AG08395 (cell line): ENCODE data around the gene EPO.

ENCODE experiments used
- DNase-seq: peaks from one replicate; pipeline ENCODE4 v3.0.0; 2012; ENCODE audit warnings: mixed read lengths, low spot score

Gene EPO

GRCh38 chr7:100720279-100720670 is at the start of gene EPO:
Gene EPO, plus strand, starts transcription at chr7:100720468. Its CDS starts 513 bp downstream, at chr7:100720981.
- DNase-seq, result peak; percentile 25

DNA sequence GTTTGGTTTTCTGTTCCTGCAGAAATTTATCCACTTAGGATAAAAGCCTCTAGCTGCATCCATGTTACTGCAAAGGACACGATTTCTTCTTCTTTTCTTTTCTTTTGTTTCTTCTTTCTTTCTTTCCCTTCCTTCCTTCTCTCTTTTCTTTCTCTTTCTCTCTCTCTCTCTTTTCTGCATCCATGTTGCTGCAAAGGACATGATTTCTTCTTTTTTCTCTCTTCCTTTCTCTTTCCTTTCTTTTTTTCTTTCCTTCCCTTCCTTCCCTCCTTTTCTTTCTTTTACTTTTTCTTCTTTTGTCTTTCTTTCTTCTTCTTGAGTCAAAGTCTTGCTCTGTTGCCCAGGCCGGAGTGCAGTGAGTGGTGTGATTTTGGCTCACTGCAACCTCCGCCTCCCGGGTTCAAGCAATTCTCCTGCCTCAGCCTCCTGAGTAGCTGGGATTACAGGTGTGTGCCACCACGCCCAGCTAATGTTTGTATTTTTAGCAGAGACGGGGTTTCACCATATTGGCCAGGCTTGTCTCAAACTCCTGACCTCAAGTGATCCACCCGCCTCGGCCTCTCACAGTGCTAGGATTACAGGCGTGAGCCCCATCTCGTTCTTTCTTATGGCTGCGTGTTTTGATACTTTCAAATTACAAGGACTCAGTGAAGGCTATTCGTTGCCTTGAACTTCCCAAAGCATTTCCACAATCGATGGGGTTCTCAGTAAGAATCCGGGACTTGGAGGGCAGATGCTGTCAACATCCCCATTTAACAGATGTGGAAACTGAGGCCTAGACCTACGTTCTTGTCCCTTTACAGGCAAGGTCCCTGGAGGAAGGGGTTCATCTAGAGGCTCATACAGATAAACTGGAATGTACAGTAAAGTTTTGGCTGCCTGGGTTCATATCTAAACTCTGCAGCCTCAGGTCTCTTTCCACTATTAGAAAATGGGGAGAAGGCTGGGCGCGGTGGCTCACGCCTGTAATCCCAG is 48.6 kb upstream of the EPO start:
- no peak for DNase-seq

GRCh38 chr7:100673302-100673941 is 46.8 kb upstream of the EPO start, which contains the start of gene GNB2:
Gene GNB2, plus strand, starts transcription at chr7:100673740. Its CDS starts 2,526 bp downstream, at chr7:100676266.
- DNase-seq, result peak; percentile 99

DNA sequence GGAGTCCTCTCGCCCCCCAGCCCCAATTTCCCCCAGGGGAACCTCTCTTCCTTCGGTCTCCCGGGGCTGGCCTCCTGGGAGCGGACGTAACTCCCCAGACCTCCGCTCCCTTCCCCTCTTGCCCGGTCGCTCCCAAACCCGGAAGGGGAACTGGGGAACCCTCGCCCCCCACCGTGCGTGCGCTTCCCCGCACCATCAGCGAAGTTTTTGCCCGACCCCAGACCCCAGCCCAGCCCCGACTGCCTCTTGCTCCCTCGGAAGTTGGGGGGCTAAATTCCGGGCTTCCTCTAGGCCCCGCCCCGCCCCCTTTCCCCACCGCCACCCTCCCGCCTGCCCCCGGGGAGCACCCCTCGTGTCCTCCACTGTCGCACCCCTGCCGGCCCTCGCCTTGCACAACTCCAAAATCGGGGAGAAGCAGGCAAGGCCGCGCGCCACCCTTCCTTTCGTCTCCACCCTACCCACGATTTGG is 46.3 kb upstream of the EPO start:
- DNase-seq, result no peak

DNA sequence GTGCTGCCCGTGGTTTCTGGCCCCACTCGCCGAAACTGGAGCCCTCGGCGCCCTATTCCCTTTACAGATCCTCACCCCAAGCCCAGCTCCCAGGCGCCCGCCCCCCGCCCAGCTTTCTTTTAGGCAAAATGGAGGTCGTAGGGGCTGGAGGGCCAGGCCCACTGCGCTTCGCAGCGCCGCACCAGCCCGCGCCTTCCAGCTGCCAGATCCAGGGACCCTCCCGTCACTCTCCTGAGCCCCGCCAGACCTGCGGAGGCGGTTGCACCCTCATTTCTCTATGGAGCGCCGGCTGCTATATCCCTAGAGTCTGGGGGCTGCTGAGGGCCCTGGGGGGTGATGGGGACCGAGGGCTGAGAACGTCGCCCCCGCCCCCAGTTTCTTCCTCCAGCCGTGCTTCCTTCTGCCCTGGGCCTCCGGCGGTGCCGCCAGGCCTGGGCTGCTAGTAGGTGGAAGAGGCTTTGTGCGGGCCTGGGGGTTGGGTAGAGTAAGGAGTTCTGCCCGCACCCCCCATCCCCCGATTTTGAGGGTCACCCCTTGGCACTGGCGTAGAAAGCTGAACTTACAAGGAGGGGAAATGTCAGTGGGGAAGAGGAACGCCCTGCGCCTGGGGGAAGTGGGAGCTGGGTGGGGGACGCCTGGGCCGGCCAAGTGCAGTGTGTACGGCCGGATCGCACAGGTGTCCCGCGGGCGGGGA is 45.7 kb upstream of the EPO start:
- no peak for DNase-seq

GRCh38 chr7:100675105-100675451 is 45.2 kb upstream of the EPO start:
- no peak for DNase-seq

GRCh38 chr7:100675581-100676350 is 44.5 kb upstream of the EPO start:
- DNase-seq, result peak; percentile 59

DNA sequence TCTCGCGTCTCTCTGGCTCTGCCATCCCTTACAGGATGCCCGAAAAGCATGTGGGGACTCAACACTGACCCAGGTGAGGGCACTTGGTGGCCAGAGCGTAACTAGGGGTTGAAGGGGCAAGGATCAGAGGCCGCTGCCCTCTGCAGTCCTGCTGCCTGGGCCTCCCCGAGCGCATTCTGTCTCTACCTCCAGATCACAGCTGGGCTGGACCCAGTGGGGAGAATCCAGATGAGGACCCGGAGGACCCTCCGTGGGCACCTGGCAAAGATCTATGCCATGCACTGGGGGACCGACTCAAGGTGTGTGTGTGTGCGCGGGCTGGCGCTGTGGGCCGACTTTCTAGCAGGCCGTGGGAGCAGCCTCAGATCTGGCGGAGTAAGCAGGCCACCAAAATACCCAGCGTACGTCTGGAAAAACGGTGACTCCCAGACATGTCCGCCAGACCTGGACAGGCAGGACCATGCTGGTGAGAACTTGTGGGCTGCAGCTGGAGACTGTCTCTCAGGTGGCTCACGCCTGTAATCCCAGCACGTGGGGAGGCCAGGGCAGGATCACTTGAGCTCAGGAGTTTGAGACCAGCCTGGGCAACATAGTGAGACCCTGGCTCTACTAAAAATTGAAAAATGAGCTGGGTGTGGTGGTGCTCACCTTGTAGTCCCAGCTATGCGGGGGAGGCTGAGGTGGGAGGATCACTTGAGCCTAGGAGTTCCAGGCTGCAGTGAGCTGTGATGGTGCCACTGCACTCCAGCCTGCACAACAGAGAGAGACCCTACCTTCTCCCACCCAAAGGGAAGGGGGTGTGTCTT is 43.6 kb upstream of the EPO start:
- no peak for DNase-seq

DNA sequence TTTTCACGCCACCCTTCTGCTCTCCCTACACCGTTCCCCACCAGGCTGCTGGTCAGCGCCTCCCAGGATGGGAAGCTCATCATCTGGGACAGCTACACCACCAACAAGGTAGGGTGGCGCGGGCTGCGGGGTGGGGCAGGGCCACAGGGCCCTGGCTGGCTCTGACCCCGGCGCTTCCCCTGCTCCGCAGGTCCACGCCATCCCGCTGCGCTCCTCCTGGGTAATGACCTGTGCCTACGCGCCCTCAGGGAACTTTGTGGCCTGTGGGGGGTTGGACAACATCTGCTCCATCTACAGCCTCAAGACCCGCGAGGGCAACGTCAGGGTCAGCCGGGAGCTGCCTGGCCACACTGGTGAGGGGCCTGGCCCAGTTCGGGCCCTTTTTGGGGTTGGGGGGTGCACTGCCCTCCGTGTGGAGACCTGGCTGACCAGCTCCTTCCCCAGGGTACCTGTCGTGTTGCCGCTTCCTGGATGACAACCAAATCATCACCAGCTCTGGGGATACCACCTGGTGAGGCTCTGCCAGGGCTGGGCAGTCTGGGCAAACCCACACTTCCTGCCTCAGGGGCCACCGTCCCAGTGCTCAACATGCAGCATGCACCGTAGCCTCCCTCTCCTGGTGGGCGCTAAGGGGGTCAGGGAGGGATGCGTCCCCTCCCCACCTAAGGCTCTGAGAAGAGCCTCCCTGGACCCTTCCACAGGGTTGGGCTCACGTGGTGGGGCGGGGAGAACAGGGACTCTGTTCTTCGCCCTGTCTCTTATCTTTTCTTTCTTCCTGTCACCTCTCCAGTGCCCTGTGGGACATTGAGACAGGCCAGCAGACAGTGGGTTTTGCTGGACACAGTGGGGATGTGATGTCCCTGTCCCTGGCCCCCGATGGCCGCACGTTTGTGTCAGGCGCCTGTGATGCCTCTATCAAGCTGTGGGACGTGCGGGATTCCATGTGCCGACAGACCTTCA is 42.7 kb upstream of the EPO start:
- DNase-seq, result no peak

DNA sequence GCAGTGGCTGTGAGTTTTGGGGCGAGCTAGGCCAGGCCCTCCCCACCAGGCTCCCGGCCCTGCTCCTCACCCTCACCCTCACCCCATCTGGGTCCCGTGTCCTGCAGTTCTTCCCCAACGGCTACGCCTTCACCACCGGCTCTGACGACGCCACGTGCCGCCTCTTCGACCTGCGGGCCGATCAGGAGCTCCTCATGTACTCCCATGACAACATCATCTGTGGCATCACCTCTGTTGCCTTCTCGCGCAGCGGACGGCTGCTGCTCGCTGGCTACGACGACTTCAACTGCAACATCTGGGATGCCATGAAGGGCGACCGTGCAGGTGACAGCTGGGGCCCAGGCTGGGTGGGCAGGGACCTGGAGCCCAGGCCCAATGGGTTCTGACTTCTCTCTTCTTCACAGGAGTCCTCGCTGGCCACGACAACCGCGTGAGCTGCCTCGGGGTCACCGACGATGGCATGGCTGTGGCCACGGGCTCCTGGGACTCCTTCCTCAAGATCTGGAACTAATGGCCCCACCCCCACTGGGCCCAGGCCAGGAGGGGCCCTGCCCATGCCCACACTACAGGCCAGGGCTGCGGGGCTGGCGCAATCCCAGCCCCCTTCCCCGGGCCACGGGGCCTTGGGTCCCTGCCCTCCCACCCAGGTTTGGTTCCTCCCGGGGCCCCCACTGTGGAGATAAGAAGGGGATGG is 41.8 kb upstream of the EPO start:
- no peak for DNase-seq

DNA sequence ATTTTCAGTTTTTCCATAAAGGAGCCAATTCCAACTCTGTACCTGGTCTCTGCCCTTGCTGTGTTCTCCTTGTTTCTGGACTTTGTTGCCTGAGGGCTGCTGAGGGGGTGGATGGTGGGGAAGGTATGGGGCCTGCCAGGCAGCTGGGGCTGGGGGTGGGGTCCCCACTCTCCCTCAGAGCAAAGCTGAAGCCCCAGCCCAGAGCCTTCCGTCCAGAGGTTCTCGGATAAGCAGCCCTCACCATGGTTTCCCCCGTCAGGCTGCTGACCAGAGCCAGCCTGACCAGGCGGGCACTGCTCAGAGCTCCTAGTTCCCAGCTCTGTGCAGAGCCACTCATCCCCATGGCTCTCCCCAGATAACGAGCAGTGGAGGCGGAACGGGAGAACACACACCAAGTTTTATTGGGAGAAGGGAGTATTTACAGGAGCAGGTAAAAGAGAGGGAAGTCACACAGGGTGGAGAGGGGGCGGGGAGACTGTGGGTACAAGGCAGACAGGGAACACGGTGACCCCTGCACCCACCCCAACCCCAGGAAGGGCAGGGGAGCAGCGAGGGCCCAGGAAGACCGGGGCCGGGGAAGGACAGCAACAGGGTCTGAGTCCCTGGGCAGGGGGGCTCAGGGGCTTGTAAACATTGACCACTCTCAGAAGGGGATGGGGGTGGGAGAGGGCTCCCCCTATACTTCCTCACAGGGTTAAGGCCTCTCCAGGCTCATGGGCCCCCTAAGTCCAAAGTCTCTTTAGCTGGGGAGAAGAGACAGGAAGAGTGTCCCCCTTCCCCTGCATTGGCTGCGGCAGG is 40.9 kb upstream of the EPO start:
- DNase-seq, result no peak

DNA sequence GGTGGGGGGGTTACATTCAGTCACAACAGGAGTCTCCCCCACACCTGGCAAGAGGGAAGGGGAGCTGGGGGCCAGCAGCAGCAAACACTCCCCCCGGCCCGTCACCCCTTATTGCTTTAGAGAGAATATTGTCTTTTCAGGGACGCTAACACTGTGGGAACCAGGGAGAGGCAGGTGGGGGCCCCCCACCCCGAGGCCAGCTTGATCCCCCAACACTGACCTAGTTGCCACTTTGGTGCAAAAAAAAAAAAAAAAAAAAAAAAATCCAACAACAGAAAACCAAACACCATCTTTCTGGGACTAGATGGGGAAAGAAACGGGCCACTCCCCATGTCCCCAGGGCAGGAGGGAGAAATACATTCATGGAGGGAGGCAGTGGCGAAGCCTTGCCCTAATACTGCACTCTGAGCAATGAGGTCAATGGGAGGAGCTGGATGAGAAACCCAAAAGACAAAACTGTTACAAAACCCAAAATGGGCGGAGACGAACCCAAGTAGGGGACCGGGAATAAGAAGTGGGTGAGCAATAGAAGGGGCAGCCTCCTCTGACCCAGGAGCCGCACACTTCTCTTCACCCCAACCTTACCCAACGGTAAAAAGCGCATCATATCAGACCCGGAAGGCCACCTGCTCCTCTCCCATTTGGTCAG is 40.2 kb upstream of the EPO start:
- peak; percentile 67 for DNase-seq

DNA sequence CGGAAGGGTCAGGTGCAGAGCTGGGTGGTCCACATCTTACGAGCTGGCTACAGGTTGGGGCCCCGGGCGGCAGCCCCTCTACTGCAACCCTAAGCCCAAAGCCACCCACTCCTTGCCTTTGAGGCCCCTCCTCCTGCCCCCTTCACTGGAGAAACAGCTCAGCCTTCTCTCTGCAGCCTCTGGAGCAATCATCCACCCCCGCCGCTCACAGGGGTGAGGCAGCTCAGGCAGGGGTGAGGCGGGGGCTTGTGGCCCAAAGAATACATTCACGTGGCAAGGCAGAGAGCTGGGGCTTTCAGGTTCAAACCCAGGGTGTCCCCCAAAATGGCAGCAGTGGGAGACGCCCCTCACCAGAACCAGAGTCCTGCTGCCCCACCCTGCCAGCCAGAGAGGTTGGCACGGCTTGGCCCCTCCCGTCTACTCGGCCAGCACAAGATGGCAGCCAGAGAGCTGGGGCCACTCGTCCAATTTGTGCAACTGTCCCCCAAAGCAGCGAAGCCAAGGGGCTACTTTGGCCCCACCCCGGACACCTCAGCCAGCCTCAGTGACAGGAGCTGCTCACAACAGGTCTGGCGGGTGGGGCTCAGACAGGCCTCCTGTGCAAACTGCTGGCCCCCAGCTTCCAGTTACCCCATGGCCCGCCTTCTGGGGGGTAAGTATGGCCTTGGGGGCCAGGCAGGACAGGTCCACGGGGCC is 39.5 kb upstream of the EPO start:
- DNase-seq, result no peak

DNA sequence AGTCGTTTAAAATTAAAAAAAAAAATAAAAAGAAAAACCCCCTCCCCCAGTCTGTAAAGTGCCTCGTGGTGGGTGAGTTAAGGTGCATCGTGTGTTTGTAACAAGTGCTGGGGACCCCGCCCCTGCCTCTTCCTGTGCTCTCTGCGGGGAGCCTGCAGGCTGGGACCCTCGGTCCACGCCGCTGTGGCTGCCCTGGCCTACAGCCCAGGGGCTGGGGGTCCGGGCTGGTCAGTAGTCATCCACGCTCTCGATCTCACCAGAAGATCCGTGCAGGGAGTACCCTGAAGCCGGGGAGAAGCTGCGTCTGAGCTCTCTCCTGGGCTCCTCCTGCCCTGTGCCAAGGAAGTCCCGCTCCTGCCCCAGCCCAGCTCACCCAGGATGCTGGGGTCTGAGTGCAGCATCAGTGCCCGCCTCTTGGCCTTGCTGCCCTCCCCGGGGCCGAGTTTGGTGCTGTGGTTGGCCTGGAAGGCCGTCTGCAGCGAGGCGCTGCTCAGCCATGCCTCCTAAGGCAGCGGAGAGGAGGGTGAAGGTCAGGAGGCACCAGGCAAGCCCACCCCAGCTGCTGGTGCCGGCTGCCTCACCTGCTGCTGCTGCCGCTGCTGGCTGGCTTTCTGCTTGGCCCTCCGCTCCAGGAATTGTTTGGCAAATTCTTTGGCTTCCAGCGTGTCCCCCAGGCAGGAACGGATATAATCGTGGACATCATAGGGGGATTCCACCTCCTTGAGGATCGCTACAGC is 38.6 kb upstream of the EPO start:
- no peak for DNase-seq

GRCh38 chr7:100682228-100682741 is 38.0 kb upstream of the EPO start:
- DNase-seq, result no peak

- DNase-seq, result no peak
Measured at GRCh38 chr7:100682991-100683658, 37.1 kb upstream of the EPO start.
